ENCODE data around the gene MLANA.

Gene MLANA

GRCh38 chr9:5896863-5897262 lies 6.2 kb downstream of the MLANA start:
- H3K4me3 ChIP-seq (ENCODE audit: low read depth, low read length): no peak overlapping the region
- in situ Hi-C loops (cut with HindIII; ENCODE audit: low pct_ligation_motif_present, low sequenced_read_pairs): no loop called here
- TF ChIP-seq, protein P1, sequence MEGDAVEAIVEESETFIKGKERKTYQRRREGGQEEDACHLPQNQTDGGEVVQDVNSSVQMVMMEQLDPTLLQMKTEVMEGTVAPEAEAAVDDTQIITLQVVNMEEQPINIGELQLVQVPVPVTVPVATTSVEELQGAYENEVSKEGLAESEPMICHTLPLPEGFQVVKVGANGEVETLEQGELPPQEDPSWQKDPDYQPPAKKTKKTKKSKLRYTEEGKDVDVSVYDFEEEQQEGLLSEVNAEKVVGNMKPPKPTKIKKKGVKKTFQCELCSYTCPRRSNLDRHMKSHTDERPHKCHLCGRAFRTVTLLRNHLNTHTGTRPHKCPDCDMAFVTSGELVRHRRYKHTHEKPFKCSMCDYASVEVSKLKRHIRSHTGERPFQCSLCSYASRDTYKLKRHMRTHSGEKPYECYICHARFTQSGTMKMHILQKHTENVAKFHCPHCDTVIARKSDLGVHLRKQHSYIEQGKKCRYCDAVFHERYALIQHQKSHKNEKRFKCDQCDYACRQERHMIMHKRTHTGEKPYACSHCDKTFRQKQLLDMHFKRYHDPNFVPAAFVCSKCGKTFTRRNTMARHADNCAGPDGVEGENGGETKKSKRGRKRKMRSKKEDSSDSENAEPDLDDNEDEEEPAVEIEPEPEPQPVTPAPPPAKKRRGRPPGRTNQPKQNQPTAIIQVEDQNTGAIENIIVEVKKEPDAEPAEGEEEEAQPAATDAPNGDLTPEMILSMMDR (IDR thresholded peaks at IDR 0.05; ENCODE audit: low read depth, low read length, missing control alignments): no peak
- DNase-seq: no peak
- no peaks in the 10 kb centered on the region for H3K27me3 ChIP-seq (replicated peaks)
- no peaks in the 10 kb centered on the region for H3K36me3 ChIP-seq (replicated peaks)
- H3K27ac ChIP-seq: no peak overlapping the region

DNA sequence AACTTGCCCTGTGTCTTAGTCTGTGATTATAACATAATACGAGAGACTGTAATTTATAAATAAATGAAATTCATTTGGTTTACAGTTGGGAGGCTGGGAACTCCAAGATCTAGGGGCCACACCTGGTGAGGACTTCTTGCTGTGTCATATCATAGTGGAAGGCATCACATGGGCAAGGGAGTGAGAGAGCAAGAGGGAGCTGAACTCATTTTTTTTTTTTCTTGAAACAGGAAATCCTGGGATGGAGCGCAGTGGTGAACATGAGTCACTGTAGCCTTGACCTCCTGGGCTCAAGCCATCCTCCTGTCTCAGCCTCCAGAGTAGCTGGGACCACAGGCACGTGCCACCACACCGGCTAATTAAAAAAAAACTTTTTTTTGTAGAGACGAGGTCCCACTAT lies 7.2 kb downstream of the MLANA start:
- in situ Hi-C loops (cut with HindIII; ENCODE audit: low pct_ligation_motif_present, low sequenced_read_pairs): no loop called here
- no peaks in the 10 kb centered on the region for H3K27me3 ChIP-seq (replicated peaks)
- H3K27ac ChIP-seq: no peak overlapping the region
- no peak for DNase-seq
- H3K36me3 ChIP-seq (replicated peaks): no peaks in the 10 kb centered on the region
- TF ChIP-seq, protein P1 (IDR thresholded peaks at IDR 0.05; ENCODE audit: low read depth, low read length, missing control alignments): no peak
- no peak overlapping the region for H3K4me3 ChIP-seq (ENCODE audit: low read depth, low read length)

DNA sequence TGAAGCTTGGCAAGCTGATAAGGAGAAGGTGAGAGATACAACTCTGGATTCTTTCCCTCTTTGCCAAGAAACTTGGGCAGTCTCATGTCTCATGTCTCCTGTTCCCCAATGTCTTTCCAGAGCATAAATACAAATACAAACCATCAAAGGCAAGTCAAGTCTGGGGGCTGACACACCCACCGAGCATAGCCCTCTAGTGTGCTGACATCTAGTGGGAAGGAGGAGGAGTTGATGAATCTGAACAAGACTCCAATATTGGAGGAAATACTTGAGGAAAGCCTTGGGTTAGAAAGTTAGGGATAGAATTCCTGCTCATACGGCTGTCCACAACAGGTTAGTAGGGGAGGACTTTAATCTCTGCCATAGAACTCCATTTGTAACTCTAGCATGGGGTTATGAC lies 8.6 kb downstream of the MLANA start:
- Histone ChIP-seq H3K27ac (no peak overlapping the region), H3K27me3 (replicated peaks) (no peaks in the 10 kb centered on the region), H3K36me3 (replicated peaks) (no peaks in the 10 kb centered on the region), H3K4me3 (ENCODE audit: low read depth, low read length) (no peak overlapping the region)
- TF ChIP-seq, protein P1 (IDR thresholded peaks at IDR 0.05; ENCODE audit: low read depth, low read length, missing control alignments): peak; percentile 46
- no peak for DNase-seq
- in situ Hi-C loops (cut with HindIII; ENCODE audit: low pct_ligation_motif_present, low sequenced_read_pairs): no loop called here

GRCh38 chr9:5900622-5901021 lies 9.9 kb downstream of the MLANA start:
- no peak overlapping the region for H3K4me3 ChIP-seq (ENCODE audit: low read depth, low read length)
- no peaks in the 10 kb centered on the region for H3K36me3 ChIP-seq (replicated peaks)
- no peaks in the 10 kb centered on the region for H3K27me3 ChIP-seq (replicated peaks)
- no peak overlapping the region for H3K27ac ChIP-seq
- TF ChIP-seq, protein P1 (IDR thresholded peaks at IDR 0.05; ENCODE audit: low read depth, low read length, missing control alignments): no peak
- in situ Hi-C loops (cut with HindIII; ENCODE audit: low pct_ligation_motif_present, low sequenced_read_pairs): no loop called here
- DNase-seq: no peak

DNA sequence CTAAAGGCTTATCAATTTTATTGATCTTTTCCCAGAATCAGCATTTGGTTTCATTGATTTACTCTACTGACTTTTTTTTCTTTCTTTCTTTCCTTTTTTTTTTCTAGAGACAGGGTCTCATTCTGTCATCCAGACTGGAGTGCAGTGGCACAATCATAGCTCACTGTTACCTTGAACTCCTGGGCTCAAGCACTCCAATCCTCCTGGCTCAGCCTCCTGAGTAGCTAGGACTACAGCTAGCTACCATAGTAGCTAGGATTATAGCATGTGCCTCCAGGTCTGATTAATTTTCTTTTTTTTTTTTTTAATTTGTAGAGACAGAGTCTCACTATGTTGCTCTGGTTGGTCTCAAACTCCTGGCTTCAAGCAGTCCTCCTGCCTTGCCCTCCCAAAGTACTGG lies 11.7 kb downstream of the MLANA start:
- TF ChIP-seq, protein P1 (IDR thresholded peaks at IDR 0.05; ENCODE audit: low read depth, low read length, missing control alignments): no peak
- no peak for DNase-seq
- Histone ChIP-seq H3K4me3 (ENCODE audit: low read depth, low read length) (no peak overlapping the region), H3K36me3 (replicated peaks) (no peaks in the 10 kb centered on the region), H3K27ac (no peak overlapping the region), H3K27me3 (replicated peaks) (no peaks in the 10 kb centered on the region)
- in situ Hi-C loops (cut with HindIII; ENCODE audit: low pct_ligation_motif_present, low sequenced_read_pairs): no loop called here

DNA sequence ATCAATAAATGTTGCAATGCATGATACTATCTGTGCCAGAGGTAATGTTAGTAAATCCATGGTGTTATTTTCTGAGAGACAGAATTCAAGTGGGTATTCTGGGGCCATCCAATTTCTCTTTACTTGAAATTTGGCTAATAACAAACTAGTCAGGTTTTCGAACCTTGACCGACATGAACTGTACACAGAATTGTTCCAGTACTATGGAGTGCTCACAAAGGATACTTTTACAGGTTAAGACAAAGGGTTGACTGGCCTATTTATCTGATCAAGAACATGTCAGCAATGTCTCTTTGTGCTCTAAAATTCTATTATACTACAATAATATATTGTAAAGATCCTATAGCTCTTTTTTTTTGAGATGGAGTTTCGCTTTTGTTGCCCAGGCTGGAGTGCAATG lies 18.2 kb downstream of the MLANA start:
- in situ Hi-C loops (cut with HindIII; ENCODE audit: low pct_ligation_motif_present, low sequenced_read_pairs): no loop called here
- DNase-seq: no peak
- Histone ChIP-seq H3K4me3 (ENCODE audit: low read depth, low read length) (no peak overlapping the region), H3K36me3 (replicated peaks) (no peaks in the 10 kb centered on the region), H3K27me3 (replicated peaks) (no peaks in the 10 kb centered on the region), H3K27ac (no peak overlapping the region)
- TF ChIP-seq, protein P1 (IDR thresholded peaks at IDR 0.05; ENCODE audit: low read depth, low read length, missing control alignments): no peak
